SK-N-SH treated with all-trans-retinoic acid at 6 μM for 48 hours (cell line): ENCODE data around the gene KLHDC7A.

Source experiments
- ATAC-seq: fragments of 200-7000 bp; cut with Tn5 transposase; 3 replicates; pipeline ENCODE4 v1.9.1; 2020; ENCODE audit warnings: mild to moderate bottlenecking, moderate library complexity
- ARNTL ChIP-seq: fragments of 450-650 bp; formaldehyde crosslinking; IDR thresholded peaks from 2 replicates; pipeline ENCODE4 v1.5.0; 2020; ENCODE audit warnings: low read depth, mild to moderate bottlenecking, moderate library complexity, borderline replicate concordance
- BACH2 ChIP-seq: fragments of 250-450 bp; sonication (Bioruptor Pico); IDR thresholded peaks from 2 replicates; pipeline ENCODE4 v1.9.0; 2021; ENCODE audit warnings: mild to moderate bottlenecking, borderline replicate concordance
- CREB5 ChIP-seq: fragments of 250-450 bp; sonication (Bioruptor Pico); IDR thresholded peaks from 2 replicates; pipeline ENCODE4 v1.5.1; 2020; ENCODE audit warnings: low read depth, mild to moderate bottlenecking, moderate library complexity
- CSDC2 ChIP-seq: fragments of 250-450 bp; sonication (Bioruptor Pico); IDR thresholded peaks from 2 replicates; pipeline ENCODE4 v1.5.0; 2020; ENCODE audit warnings: mild to moderate bottlenecking, moderate library complexity
- ESRRG ChIP-seq: fragments of 250-450 bp; sonication (Bioruptor Pico); IDR thresholded peaks from 2 replicates; pipeline ENCODE4 v1.6.1; 2021; ENCODE audit warnings: mild to moderate bottlenecking
- GLIS3 ChIP-seq: fragments of 250-450 bp; sonication (Bioruptor Pico); IDR thresholded peaks from 2 replicates; pipeline ENCODE4 v1.5.0; 2020; ENCODE audit warnings: mild to moderate bottlenecking, moderate library complexity
- ISL1 ChIP-seq: fragments of 250-450 bp; sonication (Bioruptor Pico); IDR thresholded peaks from 2 replicates; pipeline ENCODE4 v2.1.2; 2022; ENCODE audit warnings: mild to moderate bottlenecking, moderate library complexity
- OSR1 ChIP-seq: fragments of 250-450 bp; sonication (Bioruptor Pico); IDR thresholded peaks from 2 replicates; pipeline ENCODE4 v1.8.0; 2022; ENCODE audit warnings: moderate library complexity, mild to moderate bottlenecking, inconsistent platforms
- PATZ1 ChIP-seq: fragments of 250-450 bp; sonication (Bioruptor Pico); IDR thresholded peaks from 2 replicates; pipeline ENCODE4 v1.8.0; 2020; ENCODE audit warnings: mild to moderate bottlenecking, moderate library complexity, borderline replicate concordance
- PPARA ChIP-seq: fragments of 250-450 bp; sonication (Bioruptor Pico); IDR thresholded peaks from 2 replicates; pipeline ENCODE4 v1.5.0; 2020; ENCODE audit warnings: mild to moderate bottlenecking, borderline replicate concordance
- RARB ChIP-seq: fragments of 250-450 bp; sonication (Bioruptor Pico); IDR thresholded peaks from 2 replicates; pipeline ENCODE4 v1.8.0; 2021; ENCODE audit warnings: mild to moderate bottlenecking, moderate library complexity
- SNAI2 ChIP-seq: fragments of 250-450 bp; sonication (Bioruptor Pico); IDR thresholded peaks from 2 replicates; pipeline ENCODE4 v1.5.0; 2020; ENCODE audit warnings: mild to moderate bottlenecking, moderate library complexity
- TCF4 ChIP-seq: fragments of 250-450 bp; sonication (Bioruptor Pico); IDR thresholded peaks from 2 replicates; pipeline ENCODE4 v1.8.0; 2021; ENCODE audit warnings: mild to moderate bottlenecking, moderate library complexity, borderline replicate concordance
- TOX ChIP-seq: fragments of 250-450 bp; sonication (Bioruptor Pico); IDR thresholded peaks from 2 replicates; pipeline ENCODE4 v1.8.0; 2021; ENCODE audit warnings: mild to moderate bottlenecking, moderate library complexity, borderline replicate concordance
- ZC3H10 ChIP-seq: fragments of 250-450 bp; sonication (Bioruptor Pico); IDR thresholded peaks from 2 replicates; pipeline ENCODE4 v1.5.1; 2021; ENCODE audit warnings: mild to moderate bottlenecking, moderate library complexity
- ZFP3 ChIP-seq: fragments of 250-450 bp; sonication (Bioruptor Pico); IDR thresholded peaks from 2 replicates; pipeline ENCODE4 v1.5.0; 2020; ENCODE audit warnings: mild to moderate bottlenecking, moderate library complexity
- ZFP30 ChIP-seq: fragments of 450-650 bp; formaldehyde crosslinking; IDR thresholded peaks from 2 replicates; pipeline ENCODE4 v1.5.0; 2022; ENCODE audit warnings: mild to moderate bottlenecking, moderate library complexity
- ZNF565 ChIP-seq: fragments of 450-650 bp; formaldehyde crosslinking; conservative IDR thresholded peaks from 2 replicates; pipeline ENCODE4 v1.5.0; 2020; ENCODE audit warnings: low read depth, mild to moderate bottlenecking, moderate library complexity
- ZNF70 ChIP-seq: fragments of 450-650 bp; formaldehyde crosslinking; IDR thresholded peaks from 2 replicates; pipeline ENCODE4 v1.5.0; 2020; ENCODE audit warnings: mild to moderate bottlenecking, moderate library complexity
- ZNF8 ChIP-seq: fragments of 450-650 bp; formaldehyde crosslinking; IDR thresholded peaks from 2 replicates; pipeline ENCODE4 v1.5.0; 2020; ENCODE audit warnings: mild to moderate bottlenecking, moderate library complexity
- TF ChIP-seq, protein P1 (sequence below): fragments of 250-450 bp; sonication (Bioruptor Pico); IDR thresholded peaks from 2 replicates; pipeline ENCODE4 v1.5.1; 2021; ENCODE audit warnings: mild to moderate bottlenecking, moderate library complexity
- TF ChIP-seq, protein P2 (sequence below): fragments of 250-450 bp; sonication (Bioruptor Pico); IDR thresholded peaks from 2 replicates; pipeline ENCODE4 v1.5.0; 2020; ENCODE audit warnings: mild to moderate bottlenecking, moderate library complexity

Gene KLHDC7A

DNA sequence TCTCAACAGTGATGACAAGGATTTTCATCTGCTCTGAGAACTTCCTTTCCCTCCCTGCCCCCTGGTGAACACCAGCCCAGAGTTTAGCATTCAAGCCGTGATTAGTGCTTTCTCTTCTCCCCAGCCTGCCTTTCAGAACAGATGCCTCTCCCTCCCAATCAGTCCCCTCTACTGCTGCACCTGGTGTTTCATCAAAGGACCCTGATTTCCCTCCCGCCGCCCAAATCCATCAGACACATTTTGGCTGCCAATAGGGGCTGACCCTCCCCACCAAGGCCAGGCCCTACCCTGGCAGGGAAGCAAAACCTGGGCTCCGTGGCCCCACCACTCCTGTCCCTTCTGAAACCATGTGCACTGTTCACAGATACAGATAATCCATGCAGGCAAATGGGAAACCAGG lies 34.0 kb upstream of the KLHDC7A start (continued):
- TF ChIP-seq CREB5 (CRISPR knock-in tag) (no peak), ZNF8 (no peak)

DNA sequence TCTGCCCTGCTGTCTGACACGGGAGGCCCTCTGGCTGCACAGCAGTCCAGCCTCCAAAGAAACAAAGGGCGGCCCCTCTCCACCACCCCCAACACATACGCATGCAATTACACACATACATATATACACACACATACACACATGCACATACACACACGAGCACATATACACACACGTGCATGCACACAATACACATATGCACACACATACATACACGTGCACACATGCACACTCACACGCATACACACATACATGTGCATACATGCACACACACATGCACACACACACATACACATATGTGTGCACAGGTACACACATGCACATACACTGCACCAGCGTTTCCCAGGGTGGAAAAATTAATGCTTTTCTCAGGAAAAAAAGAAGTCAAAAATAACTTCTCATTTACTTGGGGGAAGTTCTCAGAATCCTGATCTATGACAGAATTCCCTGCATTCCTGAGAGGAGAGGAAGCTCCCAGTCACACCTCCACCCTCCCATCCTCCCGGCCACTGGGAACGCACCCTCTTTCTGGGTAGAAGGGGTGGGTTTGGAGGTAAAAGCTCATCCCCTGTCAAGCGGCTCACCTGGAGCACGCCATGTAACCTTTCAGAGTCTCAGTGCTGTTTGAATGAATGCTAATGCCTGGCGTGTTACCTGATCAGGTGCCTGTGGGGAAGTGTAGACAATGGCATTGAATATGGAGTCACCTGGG lies 33.1 kb upstream of the KLHDC7A start:
- no peak for ATAC-seq
- TF ChIP-seq, protein P1, sequence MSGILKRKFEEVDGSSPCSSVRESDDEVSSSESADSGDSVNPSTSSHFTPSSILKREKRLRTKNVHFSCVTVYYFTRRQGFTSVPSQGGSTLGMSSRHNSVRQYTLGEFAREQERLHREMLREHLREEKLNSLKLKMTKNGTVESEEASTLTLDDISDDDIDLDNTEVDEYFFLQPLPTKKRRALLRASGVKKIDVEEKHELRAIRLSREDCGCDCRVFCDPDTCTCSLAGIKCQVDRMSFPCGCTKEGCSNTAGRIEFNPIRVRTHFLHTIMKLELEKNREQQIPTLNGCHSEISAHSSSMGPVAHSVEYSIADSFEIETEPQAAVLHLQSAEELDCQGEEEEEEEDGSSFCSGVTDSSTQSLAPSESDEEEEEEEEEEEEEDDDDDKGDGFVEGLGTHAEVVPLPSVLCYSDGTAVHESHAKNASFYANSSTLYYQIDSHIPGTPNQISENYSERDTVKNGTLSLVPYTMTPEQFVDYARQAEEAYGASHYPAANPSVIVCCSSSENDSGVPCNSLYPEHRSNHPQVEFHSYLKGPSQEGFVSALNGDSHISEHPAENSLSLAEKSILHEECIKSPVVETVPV (CRISPR knock-in tag) = no peak
- TF ChIP-seq BACH2 (CRISPR knock-in tag) (no peak), GLIS3 (CRISPR knock-in tag) (no peak), PPARA (CRISPR knock-in tag) (no peak), ZNF8 (no peak), TCF4 (CRISPR knock-in tag) (no peak), PATZ1 (CRISPR knock-in tag) (no peak), TOX (no peak), ARNTL (CRISPR knock-in tag) (no peak), SNAI2 (CRISPR knock-in tag) (no peak), ISL1 (CRISPR knock-in tag) (no peak), RARB (CRISPR knock-in tag) (no peak), ESRRG (CRISPR knock-in tag) (no peak), CSDC2 (CRISPR knock-in tag) (no peak), ZNF70 (CRISPR knock-in tag) (no peak), ZC3H10 (CRISPR knock-in tag) (no peak), CREB5 (CRISPR knock-in tag) (no peak), ZFP3 (CRISPR knock-in tag) (no peak), OSR1 (CRISPR knock-in tag) (no peak)

- no peak for ATAC-seq
- TF ChIP-seq, protein P2, sequence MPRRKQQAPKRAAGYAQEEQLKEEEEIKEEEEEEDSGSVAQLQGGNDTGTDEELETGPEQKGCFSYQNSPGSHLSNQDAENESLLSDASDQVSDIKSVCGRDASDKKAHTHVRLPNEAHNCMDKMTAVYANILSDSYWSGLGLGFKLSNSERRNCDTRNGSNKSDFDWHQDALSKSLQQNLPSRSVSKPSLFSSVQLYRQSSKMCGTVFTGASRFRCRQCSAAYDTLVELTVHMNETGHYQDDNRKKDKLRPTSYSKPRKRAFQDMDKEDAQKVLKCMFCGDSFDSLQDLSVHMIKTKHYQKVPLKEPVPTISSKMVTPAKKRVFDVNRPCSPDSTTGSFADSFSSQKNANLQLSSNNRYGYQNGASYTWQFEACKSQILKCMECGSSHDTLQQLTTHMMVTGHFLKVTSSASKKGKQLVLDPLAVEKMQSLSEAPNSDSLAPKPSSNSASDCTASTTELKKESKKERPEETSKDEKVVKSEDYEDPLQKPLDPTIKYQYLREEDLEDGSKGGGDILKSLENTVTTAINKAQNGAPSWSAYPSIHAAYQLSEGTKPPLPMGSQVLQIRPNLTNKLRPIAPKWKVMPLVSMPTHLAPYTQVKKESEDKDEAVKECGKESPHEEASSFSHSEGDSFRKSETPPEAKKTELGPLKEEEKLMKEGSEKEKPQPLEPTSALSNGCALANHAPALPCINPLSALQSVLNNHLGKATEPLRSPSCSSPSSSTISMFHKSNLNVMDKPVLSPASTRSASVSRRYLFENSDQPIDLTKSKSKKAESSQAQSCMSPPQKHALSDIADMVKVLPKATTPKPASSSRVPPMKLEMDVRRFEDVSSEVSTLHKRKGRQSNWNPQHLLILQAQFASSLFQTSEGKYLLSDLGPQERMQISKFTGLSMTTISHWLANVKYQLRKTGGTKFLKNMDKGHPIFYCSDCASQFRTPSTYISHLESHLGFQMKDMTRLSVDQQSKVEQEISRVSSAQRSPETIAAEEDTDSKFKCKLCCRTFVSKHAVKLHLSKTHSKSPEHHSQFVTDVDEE (CRISPR knock-in tag) = no peak
- no peak for TF ChIP-seq GLIS3 (CRISPR knock-in tag)
- TF ChIP-seq CREB5 (CRISPR knock-in tag) = no peak
- TF ChIP-seq RARB (CRISPR knock-in tag) = no peak
- no peak for TF ChIP-seq BACH2 (CRISPR knock-in tag)
- TF ChIP-seq PATZ1 (CRISPR knock-in tag) = no peak
- TF ChIP-seq CSDC2 (CRISPR knock-in tag) = no peak
- TF ChIP-seq ZNF565 (CRISPR knock-in tag) = no peak
- no peak for TF ChIP-seq ISL1 (CRISPR knock-in tag)
- no peak for TF ChIP-seq ZFP30 (CRISPR knock-in tag)
Observed at GRCh38 chr1:18448889-18449288, 31.8 kb upstream of the KLHDC7A start.
